NCI-H510A (cell line): ENCODE measurements around the gene AUNIP.
A peak's percentile ranks its signal among the peaks of the same experiment; 100 is the strongest.

Source experiments
- DNase-seq: peaks from one replicate; lab custom pipeline; 2025; lab: John Stamatoyannopoulos, UW

Gene AUNIP

DNA sequence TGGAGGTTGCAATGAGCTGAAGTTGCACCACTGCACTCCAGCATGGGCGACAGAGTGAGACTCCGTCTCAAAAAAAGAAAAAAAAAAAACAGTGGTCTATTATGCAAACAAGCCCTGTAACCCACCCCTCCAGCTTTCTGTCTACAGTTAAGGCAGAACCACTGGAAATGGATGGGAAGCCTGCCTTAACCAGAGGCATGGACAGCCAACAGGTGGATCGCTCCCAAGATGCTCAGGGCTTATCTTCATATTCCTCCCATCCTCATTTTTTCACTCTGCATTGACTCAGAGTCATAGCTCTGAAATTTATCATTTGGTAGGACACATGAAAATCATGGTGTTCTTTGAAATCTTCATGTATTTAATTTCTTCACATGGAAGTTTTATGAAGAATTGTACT lies 30.8 kb downstream of the AUNIP start:
- DNase-seq = no peak

DNA sequence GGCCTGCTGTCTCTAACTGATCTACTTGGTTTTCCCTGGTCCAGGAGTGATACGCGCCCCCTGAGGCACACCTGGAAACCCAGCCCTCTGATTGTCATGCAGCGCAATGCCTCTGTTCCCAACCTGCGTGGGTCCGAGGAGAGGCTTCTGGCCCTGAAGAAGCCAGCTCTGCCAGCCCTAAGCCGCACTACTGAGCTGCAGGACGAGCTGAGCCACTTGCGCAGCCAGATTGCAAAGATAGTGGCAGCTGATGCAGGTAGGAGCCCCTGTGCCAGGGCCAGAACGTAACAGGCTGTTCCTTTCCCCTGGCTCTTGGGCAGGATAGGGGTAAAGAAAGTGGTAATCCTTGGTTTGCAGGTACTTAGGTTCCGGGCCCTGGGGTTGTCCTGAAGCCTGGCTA lies 32.7 kb downstream of the AUNIP start:
- DNase-seq = no peak

DNA sequence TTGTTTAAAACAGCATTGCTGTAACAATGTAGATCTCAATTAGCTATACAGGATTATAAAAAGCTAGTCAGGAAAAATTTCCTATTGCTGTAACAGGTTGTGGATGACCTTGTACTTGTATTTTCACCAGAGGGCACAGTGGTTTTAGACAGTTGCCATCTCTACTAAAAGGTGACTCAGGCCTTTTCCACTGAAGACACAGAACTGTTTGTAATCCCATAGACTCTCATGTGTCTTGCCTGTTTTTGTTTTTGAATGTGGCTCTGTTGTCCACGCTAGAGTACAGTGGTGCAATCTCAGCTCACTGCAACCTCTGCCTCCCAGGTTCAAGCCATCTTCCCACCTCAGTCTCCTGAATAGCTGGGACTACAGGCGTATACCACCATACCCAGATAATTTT lies 33.7 kb downstream of the AUNIP start:
- no peak for DNase-seq

DNA sequence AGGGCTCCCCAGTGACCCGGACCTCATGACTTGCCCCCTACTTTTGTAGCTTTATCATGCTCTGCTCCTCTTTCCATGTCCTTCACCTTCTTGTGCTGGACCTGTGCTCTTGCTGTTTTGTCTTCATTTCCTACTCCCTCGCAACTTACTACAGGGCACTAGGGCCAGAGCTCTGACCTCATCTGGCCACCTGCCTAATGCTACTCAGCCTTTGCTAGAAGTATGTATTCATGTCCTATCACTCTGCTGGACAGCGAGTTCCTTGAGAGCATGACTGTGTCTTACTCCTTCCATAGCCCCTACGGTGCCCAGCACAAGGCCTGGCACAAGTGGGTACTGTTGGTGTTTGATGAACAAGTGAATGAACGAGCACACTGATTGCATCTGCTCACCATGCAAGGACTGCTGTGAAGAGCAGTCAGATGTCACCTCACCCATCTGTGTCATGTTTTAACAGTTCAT lies 37.6 kb downstream of the AUNIP start:
- no peak for DNase-seq

DNA sequence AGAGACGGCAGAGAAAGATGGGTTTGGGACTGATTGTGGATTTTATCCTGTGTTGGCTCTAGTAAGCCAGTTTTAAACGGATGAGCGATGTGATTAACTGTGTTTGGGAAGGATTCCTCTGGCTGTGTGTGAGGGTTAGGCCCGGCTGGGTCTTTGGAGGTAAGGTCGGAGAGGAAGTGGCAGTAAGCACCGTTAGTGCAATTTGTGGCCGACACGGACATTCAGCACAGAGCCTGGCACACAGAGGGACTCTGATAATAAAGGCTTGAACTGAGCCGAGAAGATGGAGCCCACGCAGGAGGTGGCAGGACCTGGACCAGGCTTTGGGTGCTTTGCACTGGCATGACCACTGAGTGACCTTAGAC lies 38.2 kb downstream of the AUNIP start:
- no peak for DNase-seq

DNA sequence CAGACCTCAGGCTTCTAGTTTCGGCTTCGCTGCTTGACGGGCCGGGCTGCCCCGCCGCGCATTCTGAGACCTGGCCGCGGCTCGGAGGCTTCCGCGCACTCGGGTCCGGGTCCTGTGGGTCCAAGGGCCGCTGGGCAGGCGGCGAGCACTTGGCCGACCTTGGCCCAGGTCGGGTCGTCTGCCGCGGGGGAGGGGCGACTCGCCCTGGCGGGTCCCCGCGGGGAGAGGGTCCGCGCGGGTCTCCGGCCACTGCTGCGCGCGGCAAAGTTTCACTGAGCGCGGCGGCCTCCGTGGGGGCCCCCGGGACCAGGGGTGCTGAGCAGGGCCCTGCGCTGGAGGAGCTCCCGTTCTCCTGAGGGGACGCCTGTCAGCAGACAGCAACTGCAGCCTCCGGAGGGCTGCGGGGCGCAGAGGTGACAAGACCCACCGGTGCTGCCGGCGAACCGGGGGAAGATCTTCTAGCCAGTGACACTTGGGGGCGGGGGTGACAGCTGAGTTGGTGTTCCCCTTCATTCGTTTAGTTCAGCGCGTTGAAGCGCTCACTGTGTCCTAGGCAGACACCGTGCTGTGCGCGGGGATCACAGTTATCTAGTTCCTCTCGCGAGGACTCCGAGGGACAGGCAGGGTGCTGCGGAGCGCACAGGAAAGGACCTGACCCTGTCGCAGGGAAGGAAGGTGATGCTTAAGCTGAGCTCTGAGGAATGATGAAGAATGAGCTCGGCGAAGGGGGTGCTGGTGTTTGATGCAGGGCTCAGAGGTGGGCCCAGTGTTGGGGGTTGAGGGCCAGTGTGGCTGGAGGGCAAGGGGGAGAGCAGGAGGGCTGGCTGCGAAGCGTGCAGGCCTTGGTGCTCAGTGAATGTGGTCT lies 38.8 kb downstream of the AUNIP start:
- DNase-seq = peak; percentile 56

DNA sequence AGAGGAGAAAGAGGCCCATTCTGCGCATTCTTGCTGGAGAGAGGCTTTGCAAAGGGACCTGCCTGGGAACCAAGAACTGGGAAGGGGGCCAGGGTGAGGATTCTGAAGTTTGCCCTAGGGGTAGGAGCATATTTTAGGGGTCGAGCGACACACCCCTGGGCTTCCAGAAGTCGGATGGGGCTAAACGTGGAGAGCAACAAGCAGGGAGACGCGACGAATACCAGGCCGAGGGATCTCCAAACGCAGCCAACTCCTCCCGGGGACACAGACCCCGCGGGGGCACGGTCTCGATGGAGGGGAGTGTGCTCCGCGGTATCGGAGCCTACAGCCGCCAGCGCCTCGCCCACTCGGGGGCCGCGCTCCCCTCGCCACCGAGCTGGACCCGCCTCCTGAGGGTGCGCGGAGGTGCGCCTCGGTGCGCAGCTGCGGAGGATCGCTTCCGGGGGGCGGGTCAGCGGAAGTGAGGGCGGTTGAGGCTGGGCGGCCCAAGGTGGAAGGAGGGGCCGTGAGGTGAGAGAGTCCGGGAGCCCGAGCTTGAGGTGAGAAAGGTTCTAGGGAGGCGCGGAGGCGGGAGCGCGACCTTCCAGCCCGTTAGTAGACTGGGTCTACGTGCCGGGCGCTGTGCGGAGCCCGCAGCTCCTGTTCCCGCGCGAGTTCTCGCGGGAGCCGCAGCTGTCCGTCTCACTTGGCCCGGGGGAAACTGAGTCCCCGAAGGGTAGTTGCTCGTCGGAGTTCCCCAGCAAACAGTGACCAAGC lies 39.6 kb downstream of the AUNIP start, which contains the start of gene MTFR1L:
MTFR1L (plus strand) TSS at position 464 of the 756 bp plus-strand sequence. CDS start 3,151 bp downstream, outside the sequence.
- DNase-seq = peak; percentile 77

DNA sequence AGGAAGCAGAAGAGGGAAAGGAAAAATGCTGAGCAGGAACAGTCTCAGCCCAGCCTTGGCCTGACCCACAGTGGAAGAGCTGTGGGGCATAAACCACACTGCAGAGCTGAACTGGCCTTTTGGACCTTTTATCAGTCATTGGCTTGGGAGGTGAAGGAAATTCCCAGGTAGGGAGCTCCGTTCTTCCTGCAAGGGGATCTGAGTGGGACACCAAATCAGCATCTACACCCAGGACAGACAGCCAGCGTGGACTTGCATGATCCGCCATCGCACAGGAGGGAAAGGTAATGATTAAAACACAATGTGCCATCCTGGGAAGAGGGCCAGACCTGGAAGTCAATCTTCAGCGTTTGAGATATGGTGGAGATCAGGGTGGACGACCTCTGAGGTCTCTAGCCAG lies 40.7 kb downstream of the AUNIP start:
- DNase-seq = no peak

DNA sequence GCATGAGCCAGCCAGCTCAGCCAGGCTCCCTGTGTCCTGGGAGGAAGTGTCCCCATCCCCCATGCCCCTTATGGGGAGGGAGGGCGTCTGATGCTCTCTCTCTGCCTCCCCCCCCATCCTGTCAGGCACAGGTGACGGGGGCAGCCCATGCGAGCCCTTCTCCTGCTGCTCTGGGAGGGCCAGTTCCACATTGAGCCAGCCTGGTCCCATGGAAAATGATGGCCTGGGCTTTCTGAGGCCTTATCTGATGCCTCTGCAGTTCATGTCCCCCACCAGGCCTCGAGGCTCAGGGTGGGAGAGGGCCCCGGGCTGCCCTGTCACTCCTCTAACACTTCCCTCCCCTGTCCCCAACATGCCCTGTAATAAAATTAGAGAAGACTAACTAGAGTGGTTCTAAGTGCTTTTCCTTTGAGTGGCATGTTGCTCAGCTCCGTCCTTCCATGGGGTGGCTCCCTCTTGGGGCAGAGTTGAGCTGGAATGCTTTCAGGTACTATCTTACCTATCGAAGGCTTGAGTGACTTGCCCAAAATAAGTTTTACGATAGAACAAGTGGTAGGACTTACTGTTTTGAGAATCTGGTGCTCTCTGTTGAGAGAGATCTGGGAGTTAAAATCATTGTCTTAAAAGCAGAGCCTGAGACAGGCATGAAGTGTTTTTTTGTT lies 41.3 kb downstream of the AUNIP start:
- DNase-seq = no peak

DNA sequence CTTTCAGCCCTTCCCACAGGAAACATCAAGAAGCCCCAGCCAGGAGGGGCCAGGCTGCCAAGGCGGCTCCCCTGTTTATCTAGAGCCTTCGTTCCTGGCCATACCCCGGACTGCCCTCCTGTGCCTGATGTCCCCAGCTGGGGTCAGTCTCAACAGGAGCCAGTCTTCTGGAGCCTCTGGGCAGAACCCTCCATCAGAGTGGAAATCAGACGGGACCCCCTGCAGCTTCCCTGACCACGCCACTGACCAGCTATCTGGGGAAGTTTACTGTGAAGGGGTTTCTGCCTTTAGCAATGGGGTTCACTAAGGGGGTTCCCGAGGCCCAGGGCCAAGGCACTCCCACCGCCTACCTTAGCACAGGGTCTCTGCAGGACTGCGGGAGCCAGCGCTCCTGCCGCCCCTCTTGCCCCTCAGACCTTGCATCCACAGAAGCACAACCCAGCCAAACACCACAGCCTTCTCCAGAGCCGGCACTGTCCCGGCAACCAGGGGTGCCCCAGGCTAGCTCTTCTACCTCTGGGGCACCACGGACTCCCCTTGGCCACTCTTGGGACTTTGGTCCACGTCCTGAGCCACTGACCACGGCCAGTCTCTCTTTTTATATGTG lies 43.0 kb downstream of the AUNIP start:
- no peak for DNase-seq

DNA sequence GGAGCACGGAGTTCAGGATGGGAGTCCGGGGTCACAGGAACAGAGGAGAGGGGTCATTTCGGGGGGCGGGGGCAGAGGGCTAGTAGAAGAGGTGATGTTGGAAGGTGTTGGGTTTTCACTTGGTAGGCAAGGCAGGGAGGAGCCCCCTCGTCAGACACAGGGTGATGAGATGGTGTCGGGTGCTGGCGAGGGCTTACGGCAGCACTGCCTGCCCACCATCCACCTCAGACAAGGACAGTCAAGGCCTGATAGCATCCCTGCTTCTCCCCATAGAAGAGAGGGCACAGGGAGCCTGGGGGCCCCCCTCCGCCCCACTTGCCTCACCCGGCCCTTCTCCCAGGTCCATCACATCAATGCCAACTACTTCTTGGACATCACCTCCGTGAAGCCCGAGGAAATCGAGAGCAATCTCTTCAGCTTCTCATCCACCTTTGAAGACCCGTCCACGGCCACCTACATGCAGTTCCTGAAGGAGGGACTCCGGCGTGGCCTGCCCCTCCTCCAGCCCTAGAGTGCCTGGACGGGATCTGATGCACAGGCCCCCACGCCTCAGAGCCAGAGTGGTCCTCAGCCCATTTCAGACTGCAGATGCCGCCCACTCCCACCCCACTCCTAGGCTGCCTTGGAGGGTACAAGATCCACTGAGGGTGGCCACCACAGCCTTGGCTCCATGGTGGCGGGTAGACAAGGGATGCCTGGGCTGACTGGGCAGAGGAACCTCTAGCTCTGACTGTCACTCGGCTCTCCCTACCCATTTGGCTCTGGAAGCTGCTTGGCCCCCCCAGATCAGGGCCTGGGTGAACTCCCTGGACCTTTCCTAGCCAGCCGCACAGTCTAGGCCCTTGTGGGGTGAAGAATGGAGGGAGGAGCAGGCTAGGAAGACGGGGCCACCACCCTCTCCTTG lies 43.8 kb downstream of the AUNIP start:
- no peak for DNase-seq

DNA sequence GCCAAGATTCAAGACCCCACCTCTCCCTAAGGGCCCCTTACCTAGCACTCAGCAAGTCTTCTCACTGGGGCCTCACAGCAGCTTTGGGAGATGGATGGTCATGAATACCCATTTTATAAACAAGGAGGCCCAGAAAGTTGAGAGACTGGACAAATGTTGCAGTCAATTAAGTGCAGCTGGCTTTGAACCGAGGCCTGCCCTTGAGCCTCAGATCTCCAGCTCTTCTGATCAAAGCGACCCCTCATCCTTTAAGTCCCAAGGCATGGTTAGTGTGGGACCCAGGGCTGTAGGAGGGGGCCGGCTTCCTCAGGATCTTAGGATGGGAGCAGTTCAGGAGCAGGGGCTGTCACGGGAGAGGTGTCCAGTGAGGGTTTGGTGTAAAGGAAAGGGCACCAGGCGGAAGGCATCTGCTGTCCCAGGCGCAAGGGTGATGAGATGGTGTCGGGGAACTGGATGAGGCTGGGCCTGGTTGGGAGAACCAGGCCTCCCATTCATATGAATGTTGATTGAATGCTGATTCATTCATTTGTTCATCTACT lies 44.6 kb downstream of the AUNIP start:
- no peak for DNase-seq

DNA sequence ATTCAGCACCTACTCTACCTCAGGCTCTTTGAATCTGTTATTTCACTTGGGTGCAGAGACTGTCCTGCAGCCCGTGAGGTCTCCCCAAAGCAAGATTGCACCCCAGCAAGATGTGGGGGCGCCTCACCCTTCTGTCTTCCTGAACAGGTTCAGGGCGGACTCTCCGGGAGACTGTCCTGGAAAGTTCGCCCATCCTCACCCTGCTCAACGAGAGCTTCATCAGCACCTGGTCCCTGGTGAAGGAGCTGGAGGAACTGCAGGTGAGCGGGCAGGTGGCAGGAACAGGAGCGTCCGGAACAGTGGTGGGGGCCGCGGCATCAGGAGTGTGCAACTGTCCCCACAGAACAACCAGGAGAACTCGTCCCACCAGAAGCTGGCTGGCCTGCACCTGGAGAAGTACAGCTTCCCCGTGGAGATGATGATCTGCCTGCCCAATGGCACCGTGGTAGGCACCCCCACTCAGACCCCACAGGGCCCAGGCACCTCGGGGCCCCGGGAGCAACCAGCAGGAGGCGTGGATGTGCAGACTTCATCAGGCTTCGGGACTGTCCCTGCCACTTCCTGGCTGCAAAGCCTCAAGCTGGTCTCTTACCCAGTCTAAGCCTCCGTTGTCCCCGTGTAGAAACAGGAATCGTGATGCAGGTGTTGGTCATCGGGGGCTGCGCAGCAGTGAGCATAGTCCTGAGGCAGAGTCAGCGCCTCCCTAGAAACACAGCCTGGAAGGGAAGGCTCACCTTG lies 45.4 kb downstream of the AUNIP start:
- DNase-seq = no peak

DNA sequence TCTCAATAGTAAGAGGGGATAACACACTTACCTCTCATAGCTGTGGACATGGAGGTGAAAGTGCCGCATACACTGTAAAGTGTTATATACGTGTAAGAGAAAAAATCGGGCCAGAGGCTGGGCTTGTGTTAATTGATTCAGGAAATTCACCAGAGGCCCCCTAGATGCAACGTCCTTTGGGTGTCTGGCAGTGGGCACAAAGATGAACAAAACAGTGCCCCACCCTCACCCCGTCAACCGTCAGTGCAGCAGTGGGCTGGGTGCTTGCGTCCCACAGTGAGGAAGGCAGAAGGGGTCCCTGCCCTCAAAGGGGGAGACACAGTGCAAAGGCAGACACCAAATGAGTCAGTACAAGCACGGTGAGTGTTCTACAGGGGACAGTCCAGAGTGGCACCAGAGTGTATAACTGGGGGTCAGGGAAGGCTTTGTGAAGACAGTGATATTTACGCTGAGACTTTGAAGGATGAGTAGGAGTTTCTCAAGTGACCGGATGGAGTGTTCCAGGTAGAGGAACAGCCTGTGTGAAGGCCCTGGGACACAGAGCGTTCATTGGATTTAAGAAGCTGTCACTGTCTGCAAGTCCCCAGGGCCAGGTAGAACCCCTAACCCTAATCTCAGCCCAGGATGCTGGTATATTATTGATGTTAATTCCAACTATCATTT lies 46.1 kb downstream of the AUNIP start:
- DNase-seq = no peak

DNA sequence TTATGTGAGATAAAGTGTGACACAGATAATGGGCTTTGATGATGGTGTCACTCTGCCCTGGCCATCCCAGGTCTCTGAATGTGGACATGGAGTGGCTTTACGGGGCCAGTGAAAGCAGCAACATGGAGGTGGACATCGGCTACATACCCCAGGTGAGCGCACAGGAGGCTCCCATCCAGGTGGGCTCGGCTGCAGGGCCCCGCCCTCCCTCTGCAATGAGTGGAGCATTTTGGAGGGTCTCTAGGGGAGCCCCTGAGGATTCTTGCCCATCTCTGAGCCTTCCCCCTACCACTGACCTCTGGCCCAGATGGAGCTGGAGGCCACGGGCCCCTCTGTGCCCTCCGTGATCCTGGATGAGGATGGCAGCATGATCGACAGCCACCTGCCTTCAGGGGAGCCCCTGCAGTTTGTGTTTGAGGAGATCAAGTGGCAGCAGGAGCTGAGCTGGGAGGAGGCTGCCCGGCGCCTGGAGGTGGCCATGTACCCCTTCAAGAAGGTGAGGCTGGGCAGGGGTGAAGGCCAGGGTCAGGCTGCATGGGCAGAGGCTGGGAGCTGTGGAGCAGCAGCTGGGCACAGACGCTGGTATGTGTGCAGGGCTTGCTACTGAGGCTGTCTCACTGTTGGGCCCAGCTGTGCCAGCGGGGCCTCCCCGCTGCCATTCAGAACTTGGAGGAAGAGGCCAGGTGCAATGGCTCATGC lies 47.7 kb downstream of the AUNIP start:
- DNase-seq = no peak

DNA sequence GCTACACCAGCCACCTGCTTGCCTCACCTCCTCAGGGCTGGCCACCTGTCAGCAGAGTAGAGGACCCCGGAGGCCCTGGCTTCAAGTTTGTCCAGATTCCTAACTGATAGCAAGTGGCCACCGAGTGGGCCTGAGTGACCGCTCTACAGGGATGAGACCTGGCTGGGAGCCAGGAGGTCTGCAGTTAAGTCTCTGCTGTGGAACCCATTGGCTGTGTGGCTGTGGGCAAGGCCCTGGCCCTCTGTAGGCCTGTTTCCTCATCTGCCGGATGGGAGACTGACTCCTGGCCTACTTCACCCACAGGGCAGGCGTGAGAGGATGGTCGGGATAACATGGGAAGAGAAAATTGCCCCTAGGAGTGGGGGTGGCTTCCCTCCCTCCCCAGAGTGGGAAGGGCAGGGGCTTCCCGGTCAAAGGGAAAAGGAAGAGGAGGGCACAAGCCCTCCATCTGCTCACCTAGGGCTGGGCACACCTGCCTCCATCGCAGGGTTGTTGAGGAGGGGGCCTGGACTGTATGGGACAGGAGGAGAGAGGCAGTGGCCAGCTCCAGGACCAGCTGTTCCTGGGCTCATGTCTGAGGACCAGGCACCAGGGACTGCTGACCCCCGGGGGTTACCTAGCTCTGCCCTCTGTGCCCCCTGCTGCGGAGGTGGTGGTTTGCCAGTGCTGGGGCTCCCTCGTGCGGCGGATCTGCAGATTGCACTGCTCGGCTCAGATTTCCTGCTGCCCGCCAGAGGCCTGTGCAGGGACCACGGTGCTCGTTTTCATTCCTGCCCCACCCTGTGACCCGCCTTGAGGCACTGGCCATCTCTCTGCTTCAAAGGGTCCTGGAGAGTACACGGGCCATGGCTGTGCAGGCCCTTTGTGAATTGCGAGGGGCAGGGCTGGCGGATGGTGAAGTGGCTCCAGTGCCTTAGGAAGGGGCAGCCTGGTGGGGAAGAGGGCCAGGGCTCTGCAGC lies 48.6 kb downstream of the AUNIP start:
- no peak for DNase-seq

DNA sequence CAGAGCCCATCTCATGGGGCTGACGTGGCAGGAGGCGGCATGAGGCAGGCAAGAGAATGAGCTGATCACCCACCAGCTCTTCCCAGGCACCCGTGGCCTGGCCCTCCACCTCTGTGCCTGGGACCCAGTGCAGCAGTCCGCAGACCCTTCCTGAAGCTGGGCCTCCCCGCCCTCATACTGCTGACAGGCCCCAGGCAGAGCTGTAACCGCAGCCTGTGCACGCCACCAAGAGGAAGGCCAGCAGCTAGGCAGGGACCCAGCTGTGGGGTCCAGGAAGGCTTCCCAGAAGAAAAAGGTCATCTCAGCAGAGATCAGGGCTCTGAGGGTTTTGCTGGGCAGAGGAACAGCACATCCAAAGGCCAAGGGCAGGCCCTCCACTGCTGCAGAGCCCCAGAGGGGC lies 49.3 kb downstream of the AUNIP start:
- DNase-seq = no peak
